Measurements from ENCODE around the gene MPO.

The MPO gene

DNA sequence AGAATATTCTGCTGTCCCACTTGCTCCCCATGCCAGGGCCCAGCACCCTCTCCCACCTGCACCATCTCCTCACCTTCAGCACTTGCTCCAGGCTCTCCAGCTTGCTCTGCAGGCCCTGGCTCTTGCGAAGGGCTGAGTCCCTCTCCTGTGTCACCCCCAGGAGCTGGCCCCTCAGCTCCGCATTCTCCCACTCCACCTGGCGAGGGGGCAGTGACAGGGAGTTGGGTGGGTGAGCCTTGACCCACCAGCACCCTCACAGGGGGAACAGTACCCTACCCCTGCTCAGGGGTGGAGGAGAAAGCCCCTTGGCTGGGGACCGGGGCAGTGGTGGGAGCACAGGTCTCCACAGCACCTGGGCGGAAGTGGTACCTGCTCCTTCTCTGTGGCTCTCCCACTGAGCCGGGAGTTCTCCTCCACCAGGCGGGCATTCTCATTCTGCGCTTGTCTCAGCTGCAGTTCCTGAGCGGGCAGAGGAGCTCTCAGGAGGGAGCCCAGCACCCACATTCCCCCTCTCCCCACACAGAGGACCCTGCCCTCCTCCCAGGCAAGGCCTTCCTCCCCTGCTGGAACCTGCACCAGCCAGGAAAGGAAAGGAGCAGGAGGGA lies 41.9 kb upstream of the MPO start:
- TF ChIP-seq, protein P1, sequence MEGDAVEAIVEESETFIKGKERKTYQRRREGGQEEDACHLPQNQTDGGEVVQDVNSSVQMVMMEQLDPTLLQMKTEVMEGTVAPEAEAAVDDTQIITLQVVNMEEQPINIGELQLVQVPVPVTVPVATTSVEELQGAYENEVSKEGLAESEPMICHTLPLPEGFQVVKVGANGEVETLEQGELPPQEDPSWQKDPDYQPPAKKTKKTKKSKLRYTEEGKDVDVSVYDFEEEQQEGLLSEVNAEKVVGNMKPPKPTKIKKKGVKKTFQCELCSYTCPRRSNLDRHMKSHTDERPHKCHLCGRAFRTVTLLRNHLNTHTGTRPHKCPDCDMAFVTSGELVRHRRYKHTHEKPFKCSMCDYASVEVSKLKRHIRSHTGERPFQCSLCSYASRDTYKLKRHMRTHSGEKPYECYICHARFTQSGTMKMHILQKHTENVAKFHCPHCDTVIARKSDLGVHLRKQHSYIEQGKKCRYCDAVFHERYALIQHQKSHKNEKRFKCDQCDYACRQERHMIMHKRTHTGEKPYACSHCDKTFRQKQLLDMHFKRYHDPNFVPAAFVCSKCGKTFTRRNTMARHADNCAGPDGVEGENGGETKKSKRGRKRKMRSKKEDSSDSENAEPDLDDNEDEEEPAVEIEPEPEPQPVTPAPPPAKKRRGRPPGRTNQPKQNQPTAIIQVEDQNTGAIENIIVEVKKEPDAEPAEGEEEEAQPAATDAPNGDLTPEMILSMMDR (IDR thresholded peaks at IDR 0.05; ENCODE audit: insufficient read depth, low read depth, low read length, missing control alignments): no peak
- H3K4me3 ChIP-seq (ENCODE audit: low read length): no peak overlapping the region
- DNase-seq (ENCODE audit: low read depth): no peak

DNA sequence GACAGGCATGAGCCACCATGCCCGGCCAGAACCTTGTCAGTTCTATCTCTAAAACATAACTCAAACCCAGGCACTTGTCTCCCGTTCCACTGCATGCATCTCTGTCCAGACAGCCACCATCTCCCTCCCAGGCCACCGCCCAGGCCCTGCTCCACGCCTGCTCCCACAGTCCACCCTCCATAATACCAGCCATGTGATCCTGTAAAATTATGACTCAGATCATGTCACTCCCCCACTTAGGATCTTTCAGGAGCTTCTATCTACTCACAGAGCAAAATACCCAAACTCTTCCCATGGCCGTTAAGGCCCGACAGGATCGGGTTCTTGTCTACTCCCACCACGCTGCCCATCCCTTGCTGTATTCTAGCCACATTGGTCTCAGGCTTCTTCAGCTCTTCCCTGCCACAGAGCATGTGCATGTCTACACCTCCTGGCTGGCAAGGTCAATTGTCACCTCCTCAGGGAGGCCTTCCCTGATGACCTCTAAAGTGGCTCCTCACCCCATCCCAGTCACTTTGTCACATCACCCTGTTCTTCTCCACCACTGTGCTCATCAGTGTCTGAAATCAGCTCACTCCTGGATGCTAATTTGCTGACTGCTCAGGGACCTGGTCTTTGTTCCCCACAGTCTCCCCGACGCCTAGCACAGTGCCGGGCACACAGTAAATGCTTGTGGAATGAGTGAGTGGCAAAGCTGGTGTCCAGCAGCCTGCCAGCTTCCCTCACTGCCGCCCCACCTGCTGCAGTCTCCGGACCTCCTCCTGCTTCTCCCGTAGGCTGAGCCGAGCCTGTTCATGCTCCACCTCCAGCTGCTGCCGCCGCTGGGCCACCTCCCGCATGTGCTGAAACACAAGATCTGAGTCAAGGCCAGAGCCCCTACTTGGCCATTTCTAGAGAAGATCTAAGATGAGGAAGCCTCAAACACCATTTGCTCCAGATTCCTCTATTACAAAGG lies 41.1 kb upstream of the MPO start:
- H3K4me3 ChIP-seq (ENCODE audit: low read length): no peak overlapping the region
- no peak for DNase-seq (ENCODE audit: low read depth)
- TF ChIP-seq, protein P1 (IDR thresholded peaks at IDR 0.05; ENCODE audit: insufficient read depth, low read depth, low read length, missing control alignments): no peak

DNA sequence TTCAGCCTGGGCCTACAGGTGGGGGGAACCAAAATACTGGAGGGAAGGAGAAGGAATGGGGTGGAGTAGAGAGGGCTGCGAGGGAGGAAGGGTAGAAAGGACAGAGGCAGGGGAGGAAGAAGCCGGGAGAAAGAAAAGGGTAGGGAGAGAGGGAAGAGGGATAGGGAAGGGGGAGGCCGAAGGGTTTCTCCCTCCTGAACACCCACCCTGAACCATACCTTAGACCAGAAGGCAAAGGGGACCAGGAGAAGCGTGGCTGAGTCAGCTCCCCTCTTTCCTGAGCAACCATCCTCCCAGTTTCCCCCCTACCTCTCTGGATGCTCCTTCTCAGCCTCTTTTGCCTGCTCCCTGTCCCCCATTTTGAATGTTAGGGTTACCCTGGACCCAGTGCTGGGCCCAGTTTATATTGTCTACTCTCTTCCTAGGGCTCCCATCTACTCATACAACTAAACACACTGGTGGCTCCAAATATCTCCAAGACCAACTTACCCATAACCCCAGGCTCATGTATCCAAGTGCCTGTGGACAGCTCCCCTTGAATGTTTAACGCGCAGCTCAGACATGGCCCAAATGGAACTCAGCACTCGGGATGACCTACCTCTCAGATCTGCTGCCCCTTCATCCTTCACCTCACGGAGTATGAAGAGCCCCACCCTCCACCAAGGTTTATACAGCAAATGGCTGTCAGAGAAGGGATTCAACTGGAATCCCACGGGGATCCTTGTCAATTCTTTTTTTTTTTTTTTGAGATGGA lies 40.0 kb upstream of the MPO start:
- H3K4me3 ChIP-seq (ENCODE audit: low read length): no peak overlapping the region
- DNase-seq (ENCODE audit: low read depth): no peak
- TF ChIP-seq, protein P1 (IDR thresholded peaks at IDR 0.05; ENCODE audit: insufficient read depth, low read depth, low read length, missing control alignments): no peak

DNA sequence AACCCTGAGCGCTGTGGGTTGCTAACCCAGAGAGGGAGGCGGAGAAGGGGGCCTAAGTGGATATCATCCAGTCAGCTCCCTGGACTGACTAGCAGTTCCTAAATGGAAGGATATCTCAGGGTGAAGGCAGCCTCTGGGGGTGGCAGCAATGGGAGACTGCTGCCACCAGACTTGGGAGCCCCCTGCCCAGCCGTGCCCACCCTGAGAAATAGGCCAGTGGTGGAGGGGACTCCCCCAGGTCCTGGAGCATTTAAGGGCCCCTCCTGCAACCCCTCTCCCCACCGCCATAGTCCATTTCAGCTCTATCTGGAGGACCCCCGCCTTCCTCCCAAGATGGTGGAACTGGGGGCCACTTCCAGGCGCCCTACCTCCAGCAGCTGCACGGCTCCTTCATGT lies 39.4 kb upstream of the MPO start:
- TF ChIP-seq, protein P1 (IDR thresholded peaks at IDR 0.05; ENCODE audit: insufficient read depth, low read depth, low read length, missing control alignments): no peak
- no peak for DNase-seq (ENCODE audit: low read depth)
- H3K4me3 ChIP-seq (ENCODE audit: low read length): no peak overlapping the region

DNA sequence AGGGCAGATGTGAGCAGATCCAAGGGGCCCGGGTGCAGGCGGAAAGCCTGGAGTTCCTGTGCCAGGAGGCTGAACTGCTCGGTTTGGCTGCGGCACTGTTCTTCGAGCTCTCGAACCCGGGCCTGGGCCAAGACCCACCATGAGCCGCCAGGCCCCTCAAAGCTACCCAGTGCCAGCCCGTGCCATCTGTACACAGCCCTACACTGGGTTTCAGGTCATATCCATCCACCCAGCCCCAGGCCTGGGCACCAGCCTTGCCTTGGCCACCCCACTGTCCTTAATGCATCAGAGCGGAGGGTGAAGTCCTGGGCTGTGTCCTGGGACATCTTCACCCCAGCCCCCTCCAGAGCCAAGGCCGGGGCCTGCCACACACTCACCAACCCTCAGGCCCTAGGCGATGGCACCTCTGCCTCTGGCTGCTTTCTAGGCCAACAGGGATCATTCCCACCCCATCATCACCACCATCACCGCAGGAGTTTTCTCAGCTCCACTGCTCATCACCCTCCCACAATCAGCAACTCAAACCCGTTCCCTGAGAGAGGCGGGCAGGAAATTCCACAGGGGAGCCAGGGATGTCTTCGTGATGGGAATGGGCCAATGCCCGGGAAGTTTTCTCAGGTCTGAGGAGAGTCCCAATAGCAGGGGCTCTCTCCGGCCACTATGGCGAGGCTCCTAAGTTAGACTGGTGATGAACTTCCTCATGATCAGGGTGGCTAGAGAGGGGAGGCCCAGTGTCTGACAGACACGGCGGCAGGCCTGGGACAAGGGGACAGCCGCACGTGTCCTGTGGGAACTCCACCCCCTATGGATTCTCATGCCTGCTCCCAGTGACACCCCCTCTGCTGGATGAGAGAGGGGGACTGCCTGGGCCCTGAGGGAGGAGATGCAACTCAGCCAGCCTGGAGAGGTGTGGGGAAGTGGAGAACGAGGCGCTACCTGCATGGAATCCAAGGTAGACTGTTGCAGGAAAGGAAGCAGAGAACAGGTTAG lies 38.7 kb upstream of the MPO start:
- DNase-seq (ENCODE audit: low read depth): no peak
- no peak overlapping the region for H3K4me3 ChIP-seq (ENCODE audit: low read length)
- TF ChIP-seq, protein P1 (IDR thresholded peaks at IDR 0.05; ENCODE audit: insufficient read depth, low read depth, low read length, missing control alignments): no peak

DNA sequence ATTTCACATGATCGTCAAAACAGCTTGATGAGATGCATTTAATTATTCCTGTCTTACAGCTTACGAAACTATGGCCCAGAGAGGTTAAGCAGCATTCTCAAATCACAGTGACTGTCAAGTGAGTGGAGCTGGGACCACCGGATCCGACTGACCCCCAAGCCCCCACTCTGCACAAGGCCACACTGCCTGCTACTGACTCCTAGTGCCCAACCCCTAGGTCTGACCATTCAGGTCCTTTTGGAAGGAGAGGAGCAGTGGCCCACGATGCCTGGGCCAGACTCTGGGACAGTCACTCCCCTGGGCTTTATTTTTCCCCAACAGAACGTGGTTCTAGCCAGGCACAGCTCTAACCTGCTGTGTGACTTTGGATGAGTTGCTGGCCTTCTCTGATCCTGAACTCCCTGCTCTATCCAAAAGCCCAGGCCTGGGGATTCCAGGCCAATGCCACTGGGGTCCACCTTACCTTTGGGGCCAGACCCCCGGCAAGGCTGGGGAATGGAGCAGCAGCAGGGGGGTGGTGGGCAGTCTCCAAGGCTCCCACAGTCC lies 38.0 kb upstream of the MPO start:
- no peak for DNase-seq (ENCODE audit: low read depth)
- H3K4me3 ChIP-seq (ENCODE audit: low read length): no peak overlapping the region
- TF ChIP-seq, protein P1 (IDR thresholded peaks at IDR 0.05; ENCODE audit: insufficient read depth, low read depth, low read length, missing control alignments): no peak
